T-helper 2 cell (primary cell): Measurements from ENCODE around the gene BIRC6.
A peak's percentile ranks its signal among the peaks of the same experiment; 100 is the strongest.
"Not testable (repeated sequence)": the region's sequence is repeated elsewhere in the genome, so short reads cannot be mapped to it uniquely, and the experiment has no call there.

Experiments used
- DNase-seq, 5 experiments: peaks; one replicate each; pipeline versions ENCODE4 v3.0.0 to v3.0.0-alpha.2; 2012 to 2022

BIRC6 gene

GRCh38 chr2:32522770-32523169, 165.9 kb downstream of the BIRC6 start:
- DNase-seq = no peak

GRCh38 chr2:32523686-32524085, 166.9 kb downstream of the BIRC6 start:
- DNase-seq = no peak

- no peak for DNase-seq
Observed at GRCh38 chr2:32532341-32532740, 175.5 kb downstream of the BIRC6 start.

DNA sequence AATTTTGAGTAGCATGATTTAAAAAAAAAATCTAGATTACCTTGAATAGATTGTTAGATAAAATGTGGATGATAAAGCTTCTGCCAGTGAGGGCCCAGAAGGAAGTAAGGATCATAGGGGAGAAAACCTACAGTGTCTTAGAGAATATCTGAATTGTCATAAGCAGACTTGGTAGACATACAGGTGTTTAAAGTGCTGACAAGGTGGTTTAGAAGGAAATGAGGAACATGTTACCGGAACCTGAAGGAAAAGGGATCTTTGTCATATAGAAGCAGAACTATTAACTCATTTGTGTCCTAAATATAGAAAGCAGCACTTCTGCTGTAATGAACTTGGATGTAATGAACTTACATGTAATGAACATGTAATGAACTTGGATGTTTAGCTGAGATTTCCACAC, 176.1 kb downstream of the BIRC6 start:
- no peak for DNase-seq

- DNase-seq = no peak
Observed at GRCh38 chr2:32534831-32535230, 178.0 kb downstream of the BIRC6 start.

GRCh38 chr2:32538735-32539134, 181.9 kb downstream of the BIRC6 start:
- DNase-seq = no peak

DNA sequence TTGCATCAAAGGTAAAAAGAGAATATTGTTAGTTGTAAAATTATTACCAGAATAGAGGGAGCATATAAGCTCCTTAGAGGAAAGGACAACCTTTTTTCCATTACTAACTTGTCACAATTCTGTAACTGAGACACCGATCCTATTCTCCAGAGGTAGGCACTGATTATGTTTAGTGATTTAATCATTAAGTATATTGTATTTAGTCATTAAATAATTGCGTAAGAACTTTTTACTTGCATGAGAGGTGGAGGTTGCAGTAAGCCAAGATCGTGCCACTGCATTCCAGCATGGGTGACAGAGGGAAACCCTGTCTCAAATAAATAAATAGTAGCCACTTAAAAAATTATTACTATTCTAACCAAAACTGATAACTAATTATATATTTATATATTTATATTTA, 195.7 kb downstream of the BIRC6 start:
- not testable (repeated sequence) for DNase-seq

DNA sequence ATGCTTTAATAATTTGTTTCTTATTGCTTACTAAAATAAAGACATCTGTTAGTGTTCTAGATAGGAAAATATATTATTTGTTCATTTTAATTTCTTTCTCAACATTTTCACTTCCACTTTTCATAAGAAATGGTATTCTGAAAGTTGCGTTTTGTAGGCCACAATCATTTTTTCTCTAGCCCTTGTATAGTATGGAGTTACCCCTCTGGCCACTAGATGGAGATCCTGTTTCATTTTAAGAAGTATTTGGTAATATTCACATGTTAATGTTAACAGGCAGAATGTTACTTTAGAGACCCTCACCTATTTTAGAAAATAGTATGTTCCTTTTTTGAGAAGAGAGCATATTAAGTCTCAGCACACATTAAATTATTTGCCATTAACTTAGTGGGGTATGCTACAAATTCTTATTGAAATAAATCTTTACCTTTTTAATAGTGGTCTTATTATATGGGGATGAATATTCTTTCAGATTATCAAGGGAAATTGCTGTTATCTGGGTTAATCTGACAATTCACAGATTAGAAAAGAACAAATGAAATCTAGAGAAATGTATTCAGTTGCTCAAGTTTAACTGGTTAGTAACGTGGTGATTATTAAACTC, 197.1 kb downstream of the BIRC6 start:
- peak in 1 of 5 experiments; percentile 52 for DNase-seq

GRCh38 chr2:32558492-32558891, 201.7 kb downstream of the BIRC6 start:
- no peak for DNase-seq

- no peak for DNase-seq
Observed at GRCh38 chr2:32559136-32559535, 202.3 kb downstream of the BIRC6 start.

DNA sequence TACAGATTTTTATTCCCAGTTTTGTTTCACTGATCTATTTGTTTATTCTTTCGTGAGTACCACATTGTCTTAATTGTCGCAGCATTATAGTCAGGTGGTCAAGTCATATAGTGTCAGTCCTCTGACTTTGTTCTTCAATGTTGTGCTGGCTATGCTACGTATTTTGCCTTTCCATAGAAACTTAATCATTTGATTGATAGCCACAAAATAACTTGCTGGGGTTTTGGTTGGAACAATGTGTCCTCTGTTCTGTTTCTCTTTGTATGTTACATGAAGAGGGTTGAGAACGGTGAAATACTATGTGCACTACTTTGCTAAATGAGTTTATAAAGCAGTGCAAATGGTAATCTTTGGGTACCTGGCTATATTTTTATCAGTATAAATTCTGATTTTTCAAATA, 206.1 kb downstream of the BIRC6 start:
- no peak for DNase-seq

DNA sequence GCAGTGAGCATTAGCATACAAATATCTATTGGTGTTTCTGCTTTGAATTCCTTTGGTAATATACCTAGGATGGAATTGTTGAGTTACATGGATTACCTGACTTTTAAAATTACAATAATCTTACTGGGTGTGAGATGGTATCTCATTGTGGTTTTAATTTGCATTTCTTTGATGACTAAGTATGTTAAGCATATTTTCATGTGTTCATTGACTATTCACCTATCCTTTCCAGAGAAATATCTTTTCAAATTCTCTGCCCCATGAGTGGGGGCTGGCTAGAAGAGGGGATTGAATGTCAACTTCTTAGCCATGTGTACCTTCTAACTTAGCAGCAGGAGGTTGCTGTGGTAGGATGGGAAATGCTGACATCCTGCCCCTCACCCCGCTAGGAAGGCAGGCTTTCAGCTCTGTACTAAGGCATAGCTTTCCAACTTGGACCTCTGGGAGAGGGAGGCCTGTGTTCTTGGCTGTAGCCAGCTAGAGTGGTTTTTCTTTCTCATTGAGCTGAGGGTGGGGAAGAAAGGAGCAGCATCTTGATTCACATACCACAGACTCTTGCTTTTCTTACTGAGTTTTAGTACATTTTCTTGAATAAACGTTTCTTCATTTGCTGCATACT, 207.7 kb downstream of the BIRC6 start:
- DNase-seq = peak in 1 of 5 experiments; percentile 10

GRCh38 chr2:32565902-32566301, 209.1 kb downstream of the BIRC6 start:
- DNase-seq = peak in 1 of 5 experiments; percentile 11

- DNase-seq = no peak
Observed at GRCh38 chr2:32572030-32572429, 215.2 kb downstream of the BIRC6 start.

GRCh38 chr2:32572737-32573136, 215.9 kb downstream of the BIRC6 start:
- DNase-seq = peak in 1 of 5 experiments; percentile 73

DNA sequence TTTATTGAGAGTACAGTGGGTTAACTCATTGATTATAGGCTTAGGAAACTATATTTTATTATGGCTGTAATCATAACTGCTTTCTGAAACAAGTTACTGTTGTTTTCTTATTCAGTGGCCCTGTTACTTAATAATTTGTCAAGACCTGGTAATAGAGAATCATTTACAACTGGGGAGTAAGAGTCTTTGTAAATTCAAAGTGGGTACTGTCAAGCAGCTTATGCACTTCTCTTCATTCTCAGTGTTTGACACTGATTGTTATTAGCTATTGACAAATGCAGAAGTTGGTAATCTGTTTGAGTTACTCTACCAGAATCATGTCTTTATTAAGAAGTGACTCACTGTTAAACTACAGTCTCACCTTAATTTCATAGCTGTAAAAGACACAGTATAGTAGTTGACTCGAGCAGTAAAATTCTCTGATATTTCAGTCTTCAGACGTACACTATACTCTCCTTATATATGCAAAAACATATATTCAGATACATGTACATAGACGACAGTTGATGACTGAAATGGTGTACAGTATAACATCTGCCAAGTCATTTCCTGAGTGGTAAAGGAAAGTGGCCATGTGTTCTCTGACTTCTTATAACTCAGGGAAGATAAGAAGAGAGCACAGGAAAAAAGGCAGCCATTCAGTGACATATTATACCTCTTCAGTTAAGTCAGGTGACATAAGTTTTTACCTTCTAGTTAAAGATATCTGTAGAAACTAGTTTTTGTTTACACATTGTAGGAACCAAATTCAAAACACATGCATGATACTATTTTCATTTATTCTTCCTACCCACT, 235.0 kb downstream of the BIRC6 start:
- peak in 1 of 5 experiments; percentile 89 for DNase-seq

DNA sequence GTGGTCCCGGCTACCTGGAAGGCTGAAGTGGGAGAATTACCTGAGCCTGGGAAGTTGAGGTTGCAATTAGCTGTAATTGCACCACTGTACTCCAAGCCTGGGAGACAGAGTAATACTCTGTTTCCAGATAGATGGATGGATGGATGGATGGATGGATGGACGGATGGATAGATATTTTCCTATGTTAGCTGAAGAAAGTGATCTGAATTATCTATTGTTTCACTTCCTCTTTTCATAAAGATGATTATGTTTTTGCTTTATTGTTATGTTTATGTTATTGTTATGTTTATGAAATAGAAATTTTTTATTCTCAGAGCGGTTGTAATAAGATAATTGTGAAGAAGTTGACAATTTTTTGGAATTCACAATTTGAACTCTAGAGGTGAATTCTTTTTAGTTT, 237.8 kb downstream of the BIRC6 start:
- no peak for DNase-seq

- no peak for DNase-seq
Observed at GRCh38 chr2:32611366-32611765, 254.5 kb downstream of the BIRC6 start.

DNA sequence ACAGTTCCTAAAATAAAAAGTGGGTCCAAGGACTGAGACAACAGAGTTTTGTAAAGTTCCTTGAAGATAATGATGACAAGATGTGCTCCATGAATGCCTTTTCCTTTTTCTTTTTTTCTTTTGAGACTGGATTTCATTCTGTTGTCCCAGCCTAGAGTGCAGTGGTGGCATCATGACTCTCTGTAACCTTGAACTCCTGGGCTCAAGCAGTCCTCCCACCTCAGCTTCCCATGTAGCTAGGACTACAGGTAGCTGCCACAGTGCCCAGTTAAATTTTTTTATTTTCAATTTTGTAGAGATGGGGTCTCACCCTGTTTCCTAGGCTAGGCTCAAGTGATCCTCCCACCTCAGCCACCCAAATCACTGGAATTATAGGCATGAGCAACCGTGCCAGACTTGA, 254.9 kb downstream of the BIRC6 start:
- DNase-seq = no peak

- no peak for DNase-seq
Observed at GRCh38 chr2:32614084-32614483, 257.3 kb downstream of the BIRC6 start.

DNA sequence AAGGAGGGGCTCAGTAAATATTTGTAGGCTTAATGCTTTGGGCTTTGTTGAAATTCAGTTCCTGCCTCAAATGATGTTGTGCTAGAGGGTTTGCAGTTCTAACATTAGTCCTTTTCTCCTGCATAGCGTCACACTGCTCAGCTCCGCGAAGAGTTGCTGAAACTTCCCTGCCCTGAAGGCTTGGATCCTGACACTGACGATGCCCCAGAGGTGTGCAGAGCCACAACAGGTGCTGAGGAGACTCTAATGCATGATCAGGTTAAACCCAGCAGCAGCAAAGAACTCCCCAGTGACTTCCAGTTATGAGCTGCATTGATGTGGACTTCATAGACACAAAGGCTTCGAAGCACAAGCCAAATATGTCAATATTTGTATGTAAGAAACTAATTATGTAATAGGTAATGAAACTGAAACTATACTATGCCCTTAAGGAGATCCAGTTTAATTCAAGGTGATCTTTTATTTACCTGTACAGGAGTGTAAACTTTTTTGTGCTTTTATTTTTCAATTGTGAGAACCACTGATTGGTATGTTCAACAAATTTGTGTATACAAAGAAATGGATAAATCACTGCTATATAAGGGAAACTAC, 260.9 kb downstream of the BIRC6 start:
- no peak for DNase-seq

DNA sequence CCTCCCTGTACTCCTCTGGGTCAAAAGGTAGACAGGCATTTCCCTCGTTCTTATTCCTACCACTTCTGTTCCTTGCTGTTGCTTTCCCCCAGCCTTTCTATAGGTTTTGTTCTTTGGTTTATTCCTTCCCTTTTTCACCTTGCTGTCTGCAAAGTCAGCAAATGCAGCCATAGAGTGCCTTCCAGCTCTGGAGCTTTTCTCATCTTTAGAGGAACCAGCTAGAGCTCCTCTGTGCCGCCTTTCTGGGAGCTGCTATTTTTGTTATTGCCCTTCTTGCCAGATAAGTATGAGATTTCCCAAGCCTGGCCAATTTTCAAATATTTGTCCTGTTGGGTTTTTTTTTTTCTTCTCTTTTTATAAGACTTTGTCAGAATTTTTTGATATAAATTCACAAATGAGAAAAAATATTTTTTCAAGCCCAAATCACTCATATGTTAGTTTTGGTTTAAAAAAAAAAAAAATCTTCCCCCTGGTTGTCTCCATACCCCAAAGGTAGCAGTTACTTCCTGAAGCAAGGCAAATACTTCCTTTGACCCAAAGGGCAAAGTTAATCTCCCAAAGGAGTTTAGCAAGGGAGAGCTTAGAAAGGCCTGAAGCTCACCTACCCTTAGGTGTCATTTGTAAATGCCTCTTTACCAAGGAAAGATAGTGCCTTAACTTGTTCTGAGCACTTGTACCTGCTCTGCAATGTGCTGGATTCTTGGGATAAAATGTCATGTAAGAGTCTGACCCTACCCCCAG, 265.9 kb downstream of the BIRC6 start:
- no peak for DNase-seq

GRCh38 chr2:32623311-32623706, 266.5 kb downstream of the BIRC6 start:
- DNase-seq = no peak
